Parietal lobe (tissue), 1 donor: ENCODE data around the gene PLCL2. TPM values are rescaled to one million over a fixed set of nuclear protein-coding genes. Genes with fewer than 3 reads are reported as not detected.

Experiments used
- total RNA-seq: library from RNA; depleted of rRNA; stranded (reverse); fragments of >200 nt; gene quantifications from one replicate; pipeline ENCODE4 v1.2.3, GENCODE V29; 2014

Gene PLCL2
- total RNA-seq, result 95.8 TPM

GRCh38 chr3:16884748-16885592 lies at the start of gene PLCL2:
PLCL2 (plus strand) TSS chr3:16884955; CDS start chr3:16885040, 85 bp downstream.

